H9 (cell line): Measurements from ENCODE around the gene CPXM1. TPM values are rescaled to one million over a fixed set of nuclear protein-coding genes. Genes with fewer than 3 reads are reported as not detected.

ENCODE experiments used
- DNase-seq: peaks from one replicate; pipeline ENCODE4 v3.0.0-alpha.2; 2017
- H2AFZ ChIP-seq: one replicate; pipeline ENCODE4 v1.6.1; 2013; ENCODE audit warnings: mild to moderate bottlenecking, low read length, control low read depth, moderate library complexity
- H2AK5ac ChIP-seq: 2 replicates; pipeline ENCODE4 v1.6.1; 2013; ENCODE audit warnings: low read length, control low read depth, mixed read lengths; ENCODE audit not compliant: insufficient read length
- H2BK120ac ChIP-seq: one replicate; pipeline ENCODE4 v1.6.1; 2013; ENCODE audit warnings: low read depth, mild to moderate bottlenecking, low read length, control low read depth, inconsistent platforms; ENCODE audit not compliant: poor library complexity, severe bottlenecking
- H2BK12ac ChIP-seq: 2 replicates; pipeline ENCODE4 v1.6.1; 2013; ENCODE audit warnings: low read length, control low read depth, mixed read lengths, low read depth; ENCODE audit not compliant: insufficient read length
- H2BK15ac ChIP-seq: 2 replicates; pipeline ENCODE4 v1.6.1; 2013; ENCODE audit warnings: low read depth, low read length, control low read depth
- H2BK20ac ChIP-seq: one replicate; pipeline ENCODE4 v1.6.1; 2013; ENCODE audit warnings: low read depth, mild to moderate bottlenecking, low read length, control low read depth, inconsistent platforms; ENCODE audit not compliant: poor library complexity, severe bottlenecking
- H2BK5ac ChIP-seq: 2 replicates; pipeline ENCODE4 v1.6.1; 2013; ENCODE audit warnings: low read length, control low read depth, mixed read lengths; ENCODE audit not compliant: insufficient read length
- H3K14ac ChIP-seq: 2 replicates; pipeline ENCODE4 v1.6.1; 2013; ENCODE audit warnings: low read length, control low read depth; ENCODE audit not compliant: insufficient read depth
- H3K18ac ChIP-seq: 2 replicates; pipeline ENCODE4 v1.6.1; 2013; ENCODE audit warnings: low read depth, mild to moderate bottlenecking, mixed read lengths, low read length, control low read depth; ENCODE audit not compliant: insufficient read length
- H3K23ac ChIP-seq: 2 replicates; pipeline ENCODE4 v1.6.1; 2013; ENCODE audit warnings: low read length, control low read depth, mixed read lengths, low read depth; ENCODE audit not compliant: insufficient read length
- H3K23me2 ChIP-seq: 2 replicates; pipeline ENCODE4 v1.6.1; 2013; ENCODE audit warnings: low read depth, mild to moderate bottlenecking, mixed read lengths, low read length, control low read depth; ENCODE audit not compliant: insufficient read length, poor library complexity, severe bottlenecking
- H3K27ac ChIP-seq: 2 replicates; pipeline ENCODE4 v1.5.1; 2013; ENCODE audit warnings: low read length, control low read depth, mixed read lengths, low read depth; ENCODE audit not compliant: insufficient read length
- H3K27me3 ChIP-seq: 2 replicates; pipeline ENCODE4 v1.6.1; 2013; ENCODE audit warnings: low read length, control low read depth, inconsistent platforms; ENCODE audit not compliant: insufficient read depth
- H3K4ac ChIP-seq: 2 replicates; pipeline ENCODE4 v1.6.1; 2013; ENCODE audit warnings: low read depth, mild to moderate bottlenecking, control low read depth, inconsistent platforms, low read length, moderate library complexity
- H3K4me1 ChIP-seq: 2 replicates; pipeline ENCODE4 v1.6.1; 2013; ENCODE audit warnings: low read length, control low read depth, inconsistent platforms; ENCODE audit not compliant: insufficient read depth
- H3K4me2 ChIP-seq: 2 replicates; pipeline ENCODE4 v1.6.1; 2013; ENCODE audit warnings: low read length, control low read depth, mixed read lengths; ENCODE audit not compliant: insufficient read length, insufficient read depth
- H3K56ac ChIP-seq: 2 replicates; pipeline ENCODE4 v1.6.1; 2013; ENCODE audit warnings: low read depth, mild to moderate bottlenecking, mixed read lengths, low read length, control low read depth; ENCODE audit not compliant: insufficient read length
- H3K79me1 ChIP-seq: 2 replicates; pipeline ENCODE4 v1.6.1; 2013; ENCODE audit warnings: low read depth, mild to moderate bottlenecking, moderate library complexity, low read length, control low read depth, inconsistent platforms; ENCODE audit not compliant: insufficient read depth, poor library complexity, severe bottlenecking
- H3K79me2 ChIP-seq: 2 replicates; pipeline ENCODE4 v1.6.1; 2013; ENCODE audit warnings: low read length, control low read depth, inconsistent platforms; ENCODE audit not compliant: insufficient read depth
- H3K9ac ChIP-seq: 2 replicates; pipeline ENCODE4 v1.6.1; 2013; ENCODE audit warnings: low read length, control low read depth, mixed read lengths; ENCODE audit not compliant: insufficient read length; ENCODE audit errors: extremely low read depth
- H3K9me3 ChIP-seq: one replicate; pipeline ENCODE4 v1.6.1; 2013; ENCODE audit warnings: low read depth, low read length, inconsistent platforms; ENCODE audit not compliant: control insufficient read depth
- H3T11ph ChIP-seq: one replicate; pipeline ENCODE4 v1.6.1; 2013; ENCODE audit warnings: mild to moderate bottlenecking, low read length, control low read depth, inconsistent platforms
- H4K20me1 ChIP-seq: one replicate; pipeline ENCODE4 v1.6.1; 2013; ENCODE audit not compliant: control insufficient read depth, insufficient read length, insufficient read depth
- H4K5ac ChIP-seq: 2 replicates; pipeline ENCODE4 v1.6.1; 2013; ENCODE audit warnings: low read depth, mild to moderate bottlenecking, mixed read lengths, low read length, control low read depth; ENCODE audit not compliant: insufficient read length
- H4K8ac ChIP-seq: replicated peaks from 2 replicates; pipeline ENCODE4 v1.6.1; 2013; ENCODE audit warnings: low read length, control low read depth, mixed read lengths, low read depth; ENCODE audit not compliant: insufficient read length
- H4K91ac ChIP-seq: 2 replicates; pipeline ENCODE4 v1.6.1; 2013; ENCODE audit warnings: low read depth, mild to moderate bottlenecking, moderate library complexity, mixed read lengths, low read length, control low read depth; ENCODE audit not compliant: insufficient read length
- H3K27ac Mint-ChIP-seq, 3 experiments: 2 replicates in 2 of 3; 3 replicates in 1 of 3; pipeline ENCODE4 v1.8.0; 2020 to 2021; ENCODE audit warnings: mixed read lengths in 3 of 3, mild to moderate bottlenecking in 1 of 3, moderate library complexity in 1 of 3
- H3K27me3 Mint-ChIP-seq: 2 replicates; pipeline ENCODE4 v1.8.0; 2021; ENCODE audit warnings: low read depth, mild to moderate bottlenecking, moderate library complexity, mixed read lengths
- H3K36me3 Mint-ChIP-seq, 3 experiments: 2 replicates in 2 of 3; 3 replicates in 1 of 3; pipeline ENCODE4 v1.8.0; 2020 to 2021; ENCODE audit warnings: low read depth in 3 of 3, mixed read lengths in 3 of 3; ENCODE audit not compliant: insufficient read depth in 1 of 3
- H3K4me1 Mint-ChIP-seq, 2 experiments: 2 replicates each; pipeline ENCODE4 v1.8.0; 2020; ENCODE audit warnings: mixed read lengths in 2 of 2
- H3K4me3 Mint-ChIP-seq, 2 experiments: 2 replicates in 1 of 2; 3 replicates in 1 of 2; pipeline ENCODE4 v1.8.0; 2020 to 2021; ENCODE audit warnings: mild to moderate bottlenecking in 2 of 2, mixed read lengths in 2 of 2, moderate library complexity in 1 of 2
- H3K9me3 Mint-ChIP-seq, 2 experiments: 2 replicates in 1 of 2; 3 replicates in 1 of 2; pipeline ENCODE4 v1.8.0; 2020; ENCODE audit warnings: mild to moderate bottlenecking in 2 of 2, mixed read lengths in 2 of 2, moderate library complexity in 1 of 2
- WGBS: extraction: QIAGEN DNeasy Blood & Tissue Kit; methylation state at CpG from one replicate; pipeline ENCODE4 v1.1.7; 2013; ENCODE audit warnings: missing lambda C conversion rate, low lambda C conversion rate, mixed read lengths; ENCODE audit not compliant: insufficient read length; ENCODE audit errors: extremely low coverage; 5-methylcytosine and 5-hydroxymethylcytosine counted together
- total RNA-seq: library from RNA; stranded (reverse); gene quantifications from 2 replicates; pipeline ENCODE4 v1.2.1, GENCODE V29; 2021
- TF ChIP-seq, protein P1 (sequence below): fragments of 200-600 bp; sonication (generic); conservative IDR thresholded peaks from 3 replicates; pipeline ENCODE4 v1.8.0; 2021; ENCODE audit warnings: antibody characterized with exemption, mild to moderate bottlenecking

The CPXM1 gene
- total RNA-seq, 1 experiment from 2014 or later = 69.0 TPM

DNA sequence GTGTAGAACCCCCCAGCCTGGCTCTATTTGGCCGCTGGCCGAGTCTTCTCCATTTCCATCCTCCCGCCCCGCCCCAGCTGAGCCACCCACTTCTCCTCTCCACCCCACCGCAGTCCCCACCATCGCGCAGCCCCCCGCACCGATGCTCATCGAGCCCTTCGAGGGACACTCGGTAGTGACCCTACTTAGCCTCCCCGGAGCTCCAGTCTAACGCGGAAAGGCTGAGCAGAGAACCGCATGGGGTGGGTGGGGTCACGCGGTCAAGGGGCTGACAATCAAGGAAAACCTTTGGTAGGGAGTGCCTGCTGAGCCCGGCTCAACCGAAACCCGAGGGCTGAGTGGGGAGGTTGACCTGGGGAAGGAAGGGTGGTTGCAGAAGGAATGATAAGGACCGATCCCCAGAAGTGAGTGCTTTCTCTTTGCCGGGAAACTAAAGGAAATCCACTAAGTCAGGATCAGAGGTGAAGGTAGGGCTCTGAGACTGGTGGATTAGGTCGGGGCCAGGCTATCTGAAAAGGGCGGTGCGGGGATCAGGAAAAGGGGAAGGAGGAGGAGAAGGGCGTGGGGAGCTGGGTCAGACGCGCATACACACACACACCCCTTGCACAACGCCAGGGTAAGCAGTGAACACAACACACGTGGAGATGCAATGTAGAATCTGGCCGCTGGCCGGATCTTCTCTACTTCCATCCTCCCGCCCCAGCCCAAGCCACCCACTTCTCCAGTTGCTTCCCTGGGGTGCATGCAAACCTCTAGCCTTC is 49.8 kb downstream of the CPXM1 start:
- peak; percentile 71 for DNase-seq
- Histone ChIP-seq H2AFZ (no peak overlapping the region), H2BK15ac (no peak overlapping the region), H3K56ac (no peak overlapping the region), H3K14ac (no peak overlapping the region), H2BK12ac (no peak overlapping the region), H3K27ac (no peak overlapping the region), H2BK120ac (no peak overlapping the region), H3K4me1 (no peaks in the 10 kb centered on the region; the same call in 1 of the 2 replicates), H3K18ac (no peak overlapping the region), H3K23me2 (peaks cover 28% of the 10 kb centered on the region), H4K5ac (no peak overlapping the region), H4K8ac (no peak overlapping the region), H3K9ac (no peak overlapping the region), H3K4me2 (peak overlapping the region; percentile 55), H3K79me2 (no peaks in the 10 kb centered on the region), H3K9me3 (no peaks in the 10 kb centered on the region), H3K79me1 (no peaks in the 10 kb centered on the region), H3K27me3 (peaks cover 48% of the 10 kb centered on the region), H4K91ac (no peak overlapping the region), H3K23ac (no peak overlapping the region), H4K20me1 (no peaks in the 10 kb centered on the region), H2AK5ac (no peak overlapping the region), H2BK5ac (no peak overlapping the region), H2BK20ac (no peak overlapping the region), H3K4ac (no peak overlapping the region), H3T11ph (no peak overlapping the region)
- peaks cover 89% of the 10 kb centered on the region for H3K27me3 Mint-ChIP-seq
- WGBS = no CpG with 5 or more reads among the region's 34 CpGs
- TF ChIP-seq, protein P1, sequence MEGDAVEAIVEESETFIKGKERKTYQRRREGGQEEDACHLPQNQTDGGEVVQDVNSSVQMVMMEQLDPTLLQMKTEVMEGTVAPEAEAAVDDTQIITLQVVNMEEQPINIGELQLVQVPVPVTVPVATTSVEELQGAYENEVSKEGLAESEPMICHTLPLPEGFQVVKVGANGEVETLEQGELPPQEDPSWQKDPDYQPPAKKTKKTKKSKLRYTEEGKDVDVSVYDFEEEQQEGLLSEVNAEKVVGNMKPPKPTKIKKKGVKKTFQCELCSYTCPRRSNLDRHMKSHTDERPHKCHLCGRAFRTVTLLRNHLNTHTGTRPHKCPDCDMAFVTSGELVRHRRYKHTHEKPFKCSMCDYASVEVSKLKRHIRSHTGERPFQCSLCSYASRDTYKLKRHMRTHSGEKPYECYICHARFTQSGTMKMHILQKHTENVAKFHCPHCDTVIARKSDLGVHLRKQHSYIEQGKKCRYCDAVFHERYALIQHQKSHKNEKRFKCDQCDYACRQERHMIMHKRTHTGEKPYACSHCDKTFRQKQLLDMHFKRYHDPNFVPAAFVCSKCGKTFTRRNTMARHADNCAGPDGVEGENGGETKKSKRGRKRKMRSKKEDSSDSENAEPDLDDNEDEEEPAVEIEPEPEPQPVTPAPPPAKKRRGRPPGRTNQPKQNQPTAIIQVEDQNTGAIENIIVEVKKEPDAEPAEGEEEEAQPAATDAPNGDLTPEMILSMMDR = no peak
- H3K4me3 Mint-ChIP-seq = peak overlapping the region; percentile 48 to 82
- H3K9me3 Mint-ChIP-seq = no peaks in the 10 kb centered on the region; a peak in 2 of 5 replicates
- peaks cover 29 to 50% of the 10 kb centered on the region in 2 experiments for H3K4me1 Mint-ChIP-seq
- H3K27ac Mint-ChIP-seq = no peak overlapping the region
- no peaks in the 10 kb centered on the region; a peak in 1 of 7 replicates for H3K36me3 Mint-ChIP-seq
